H9 (cell line): Measurements from ENCODE around the gene ZBED1. TPM values are rescaled to one million over a fixed set of nuclear protein-coding genes. Genes with fewer than 3 reads are reported as not detected.

ENCODE experiments used
- DNase-seq: peaks from one replicate; pipeline ENCODE4 v3.0.0-alpha.2; 2017
- H2AFZ ChIP-seq: one replicate; pipeline ENCODE4 v1.6.1; 2013; ENCODE audit warnings: mild to moderate bottlenecking, low read length, control low read depth, moderate library complexity
- H2AK5ac ChIP-seq: 2 replicates; pipeline ENCODE4 v1.6.1; 2013; ENCODE audit warnings: low read length, control low read depth, mixed read lengths; ENCODE audit not compliant: insufficient read length
- H2BK120ac ChIP-seq: one replicate; pipeline ENCODE4 v1.6.1; 2013; ENCODE audit warnings: low read depth, mild to moderate bottlenecking, low read length, control low read depth, inconsistent platforms; ENCODE audit not compliant: poor library complexity, severe bottlenecking
- H2BK12ac ChIP-seq: 2 replicates; pipeline ENCODE4 v1.6.1; 2013; ENCODE audit warnings: low read length, control low read depth, mixed read lengths, low read depth; ENCODE audit not compliant: insufficient read length
- H2BK15ac ChIP-seq: 2 replicates; pipeline ENCODE4 v1.6.1; 2013; ENCODE audit warnings: low read depth, low read length, control low read depth
- H2BK20ac ChIP-seq: one replicate; pipeline ENCODE4 v1.6.1; 2013; ENCODE audit warnings: low read depth, mild to moderate bottlenecking, low read length, control low read depth, inconsistent platforms; ENCODE audit not compliant: poor library complexity, severe bottlenecking
- H2BK5ac ChIP-seq: 2 replicates; pipeline ENCODE4 v1.6.1; 2013; ENCODE audit warnings: low read length, control low read depth, mixed read lengths; ENCODE audit not compliant: insufficient read length
- H3K14ac ChIP-seq: 2 replicates; pipeline ENCODE4 v1.6.1; 2013; ENCODE audit warnings: low read length, control low read depth; ENCODE audit not compliant: insufficient read depth
- H3K18ac ChIP-seq: 2 replicates; pipeline ENCODE4 v1.6.1; 2013; ENCODE audit warnings: low read depth, mild to moderate bottlenecking, mixed read lengths, low read length, control low read depth; ENCODE audit not compliant: insufficient read length
- H3K23ac ChIP-seq: 2 replicates; pipeline ENCODE4 v1.6.1; 2013; ENCODE audit warnings: low read length, control low read depth, mixed read lengths, low read depth; ENCODE audit not compliant: insufficient read length
- H3K23me2 ChIP-seq: 2 replicates; pipeline ENCODE4 v1.6.1; 2013; ENCODE audit warnings: low read depth, mild to moderate bottlenecking, mixed read lengths, low read length, control low read depth; ENCODE audit not compliant: insufficient read length, poor library complexity, severe bottlenecking
- H3K27ac ChIP-seq: 2 replicates; pipeline ENCODE4 v1.5.1; 2013; ENCODE audit warnings: low read length, control low read depth, mixed read lengths, low read depth; ENCODE audit not compliant: insufficient read length
- H3K27me3 ChIP-seq: 2 replicates; pipeline ENCODE4 v1.6.1; 2013; ENCODE audit warnings: low read length, control low read depth, inconsistent platforms; ENCODE audit not compliant: insufficient read depth
- H3K4ac ChIP-seq: 2 replicates; pipeline ENCODE4 v1.6.1; 2013; ENCODE audit warnings: low read depth, mild to moderate bottlenecking, control low read depth, inconsistent platforms, low read length, moderate library complexity
- H3K4me1 ChIP-seq: 2 replicates; pipeline ENCODE4 v1.6.1; 2013; ENCODE audit warnings: low read length, control low read depth, inconsistent platforms; ENCODE audit not compliant: insufficient read depth
- H3K4me2 ChIP-seq: 2 replicates; pipeline ENCODE4 v1.6.1; 2013; ENCODE audit warnings: low read length, control low read depth, mixed read lengths; ENCODE audit not compliant: insufficient read length, insufficient read depth
- H3K56ac ChIP-seq: 2 replicates; pipeline ENCODE4 v1.6.1; 2013; ENCODE audit warnings: low read depth, mild to moderate bottlenecking, mixed read lengths, low read length, control low read depth; ENCODE audit not compliant: insufficient read length
- H3K79me1 ChIP-seq: 2 replicates; pipeline ENCODE4 v1.6.1; 2013; ENCODE audit warnings: low read depth, mild to moderate bottlenecking, moderate library complexity, low read length, control low read depth, inconsistent platforms; ENCODE audit not compliant: insufficient read depth, poor library complexity, severe bottlenecking
- H3K79me2 ChIP-seq: 2 replicates; pipeline ENCODE4 v1.6.1; 2013; ENCODE audit warnings: low read length, control low read depth, inconsistent platforms; ENCODE audit not compliant: insufficient read depth
- H3K9ac ChIP-seq: 2 replicates; pipeline ENCODE4 v1.6.1; 2013; ENCODE audit warnings: low read length, control low read depth, mixed read lengths; ENCODE audit not compliant: insufficient read length; ENCODE audit errors: extremely low read depth
- H3K9me3 ChIP-seq: one replicate; pipeline ENCODE4 v1.6.1; 2013; ENCODE audit warnings: low read depth, low read length, inconsistent platforms; ENCODE audit not compliant: control insufficient read depth
- H3T11ph ChIP-seq: one replicate; pipeline ENCODE4 v1.6.1; 2013; ENCODE audit warnings: mild to moderate bottlenecking, low read length, control low read depth, inconsistent platforms
- H4K20me1 ChIP-seq: one replicate; pipeline ENCODE4 v1.6.1; 2013; ENCODE audit not compliant: control insufficient read depth, insufficient read length, insufficient read depth
- H4K5ac ChIP-seq: 2 replicates; pipeline ENCODE4 v1.6.1; 2013; ENCODE audit warnings: low read depth, mild to moderate bottlenecking, mixed read lengths, low read length, control low read depth; ENCODE audit not compliant: insufficient read length
- H4K8ac ChIP-seq: replicated peaks from 2 replicates; pipeline ENCODE4 v1.6.1; 2013; ENCODE audit warnings: low read length, control low read depth, mixed read lengths, low read depth; ENCODE audit not compliant: insufficient read length
- H4K91ac ChIP-seq: 2 replicates; pipeline ENCODE4 v1.6.1; 2013; ENCODE audit warnings: low read depth, mild to moderate bottlenecking, moderate library complexity, mixed read lengths, low read length, control low read depth; ENCODE audit not compliant: insufficient read length
- H3K27ac Mint-ChIP-seq, 3 experiments: 2 replicates in 2 of 3; 3 replicates in 1 of 3; pipeline ENCODE4 v1.8.0; 2020 to 2021; ENCODE audit warnings: mixed read lengths in 3 of 3, mild to moderate bottlenecking in 1 of 3, moderate library complexity in 1 of 3
- H3K27me3 Mint-ChIP-seq: 2 replicates; pipeline ENCODE4 v1.8.0; 2021; ENCODE audit warnings: low read depth, mild to moderate bottlenecking, moderate library complexity, mixed read lengths
- H3K36me3 Mint-ChIP-seq, 3 experiments: 2 replicates in 2 of 3; 3 replicates in 1 of 3; pipeline ENCODE4 v1.8.0; 2020 to 2021; ENCODE audit warnings: low read depth in 3 of 3, mixed read lengths in 3 of 3; ENCODE audit not compliant: insufficient read depth in 1 of 3
- H3K4me1 Mint-ChIP-seq, 2 experiments: 2 replicates each; pipeline ENCODE4 v1.8.0; 2020; ENCODE audit warnings: mixed read lengths in 2 of 2
- H3K4me3 Mint-ChIP-seq, 2 experiments: 2 replicates in 1 of 2; 3 replicates in 1 of 2; pipeline ENCODE4 v1.8.0; 2020 to 2021; ENCODE audit warnings: mild to moderate bottlenecking in 2 of 2, mixed read lengths in 2 of 2, moderate library complexity in 1 of 2
- H3K9me3 Mint-ChIP-seq, 2 experiments: 2 replicates in 1 of 2; 3 replicates in 1 of 2; pipeline ENCODE4 v1.8.0; 2020; ENCODE audit warnings: mild to moderate bottlenecking in 2 of 2, mixed read lengths in 2 of 2, moderate library complexity in 1 of 2
- CTCF ChIP-seq: fragments of 200-600 bp; sonication (generic); conservative IDR thresholded peaks from 3 replicates; pipeline ENCODE4 v1.8.0; 2021; ENCODE audit warnings: antibody characterized with exemption, mild to moderate bottlenecking
- WGBS: extraction: QIAGEN DNeasy Blood & Tissue Kit; methylation state at CpG from one replicate; pipeline ENCODE4 v1.1.7; 2013; ENCODE audit warnings: missing lambda C conversion rate, low lambda C conversion rate, mixed read lengths; ENCODE audit not compliant: insufficient read length; ENCODE audit errors: extremely low coverage; 5-methylcytosine and 5-hydroxymethylcytosine counted together
- total RNA-seq: library from RNA; stranded (reverse); gene quantifications from 2 replicates; pipeline ENCODE4 v1.2.1, GENCODE V29; 2021

ZBED1 gene
- total RNA-seq, 1 experiment from 2014 or later: 61.1 TPM

GRCh38 chrX:2514131-2514530 lies 13.4 kb upstream of the ZBED1 start:
- Histone ChIP-seq H3K79me2 (no peaks in the 10 kb centered on the region), H3K79me1 (no peaks in the 10 kb centered on the region), H2AK5ac (no peak overlapping the region), H3K56ac (no peak overlapping the region), H3K4me2 (no peak overlapping the region), H3K27ac (no peak overlapping the region), H3K14ac (no peak overlapping the region), H2BK15ac (no peak overlapping the region), H3K4ac (no peak overlapping the region), H2BK12ac (no peak overlapping the region), H3K18ac (no peak overlapping the region), H2AFZ (no peak overlapping the region), H2BK120ac (no peak overlapping the region), H4K91ac (no peak overlapping the region), H3K27me3 (no peaks in the 10 kb centered on the region), H2BK20ac (no peak overlapping the region), H4K5ac (no peak overlapping the region), H3K23me2 (no peaks in the 10 kb centered on the region), H3K9ac (no peak overlapping the region), H3K23ac (no peak overlapping the region), H3K9me3 (no peaks in the 10 kb centered on the region), H3K4me1 (no peaks in the 10 kb centered on the region), H4K8ac (no peak overlapping the region), H4K20me1 (no peaks in the 10 kb centered on the region), H3T11ph (no peak overlapping the region), H2BK5ac (no peak overlapping the region)
- Mint-ChIP-seq H3K4me3 (no peak overlapping the region), H3K4me1 (peaks cover 15 to 16% of the 10 kb centered on the region in 2 experiments), H3K36me3 (peaks cover 0 to 7% (median 0%) of the 10 kb centered on the region in 3 experiments; a peak in 1 of 7 replicates), H3K27ac (no peak overlapping the region), H3K9me3 (no peaks in the 10 kb centered on the region; a peak in 1 of 5 replicates), H3K27me3 (peaks cover 2% of the 10 kb centered on the region; the same call in 1 of the 2 replicates)
- TF ChIP-seq CTCF: no peak
- no peak for DNase-seq
- no CpG with 5 or more reads among the region's 5 CpGs for WGBS
